ENCODE measurements around the gene HOXD9. TPM values are rescaled to one million over a fixed set of nuclear protein-coding genes. Genes with fewer than 3 reads are reported as not detected.

HOXD9 gene
- total and polyA plus RNA-seq, 2 donors (not counting 3 experiments of a cell fraction or from before 2014, with no cell fraction given), result 1.9 to 3.5 TPM

DNA sequence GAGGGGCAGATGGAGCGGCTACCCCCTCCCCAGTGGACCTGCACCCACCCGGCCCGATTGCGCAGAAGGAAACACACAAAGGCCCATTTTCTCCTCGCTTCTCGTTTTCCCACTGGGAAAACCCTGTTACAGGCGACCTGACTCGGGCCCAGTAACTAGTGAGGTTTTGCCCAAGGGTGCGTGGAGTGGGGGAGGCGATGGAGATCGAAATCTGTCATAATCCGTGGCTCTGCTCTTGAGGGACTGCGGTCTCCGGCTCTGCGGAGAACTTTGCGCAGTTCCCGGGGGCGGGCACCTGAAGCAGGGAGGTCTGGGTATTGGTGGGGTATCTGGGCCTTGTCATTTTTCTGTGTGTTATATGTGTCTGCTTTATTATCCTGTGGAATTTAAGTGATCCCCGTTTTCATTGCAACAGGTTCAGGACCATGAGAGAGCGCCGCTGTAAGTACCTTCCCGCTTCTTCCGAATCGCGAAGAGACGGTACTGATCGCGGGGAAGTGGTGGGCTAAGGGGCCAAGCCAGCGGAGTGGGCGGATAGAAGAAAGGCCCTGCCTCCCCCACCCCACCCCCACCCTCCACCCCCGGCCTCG lies 24.8 kb downstream of the HOXD9 start:
- no peaks in the 10 kb centered on the region for H4K20me1 ChIP-seq (replicated peaks; ENCODE audit: control insufficient read depth, extremely low read depth, insufficient read depth, low read length)
- CTCF ChIA-PET, result interaction anchor here (0.6 to 9.3 kb wide), 4 partner anchors 306 to 504 kb away, joined by 3 to 338 read pairs (median 7); no protein-coding TSS in a partner anchor
- POLR2A ChIA-PET, result no interaction called here
- no peaks in the 10 kb centered on the region for H3K27me3 ChIP-seq (ENCODE audit: control insufficient read depth in 2 of 2, insufficient read depth in 2 of 2, low read length in 2 of 2)
- TF ChIP-seq POLR2A (IDR thresholded peaks at IDR 0.05; ENCODE audit: low read depth, low read length) (no peak), GATA2 (IDR thresholded peaks at IDR 0.05; ENCODE audit: insufficient read depth, insufficient read length, low read depth, low read length) (no peak), POLR2AphosphoS5 (IDR thresholded peaks at IDR 0.05; ENCODE audit: insufficient read depth, low read depth, low read length) (no peak), JUN (IDR thresholded peaks at IDR 0.05; ENCODE audit: borderline replicate concordance, insufficient read depth, insufficient read length, low read depth) (no peak), FOS (IDR thresholded peaks at IDR 0.05; ENCODE audit: borderline replicate concordance, insufficient read depth, low read length) (no peak), MYC (IDR thresholded peaks at IDR 0.05; ENCODE audit: low read depth, low read length) (no peak), EZH2 (IDR thresholded peaks at IDR 0.05; ENCODE audit: borderline replicate concordance, low read depth, low read length, severe bottlenecking) (no peak)
- TF ChIP-seq, protein P1, sequence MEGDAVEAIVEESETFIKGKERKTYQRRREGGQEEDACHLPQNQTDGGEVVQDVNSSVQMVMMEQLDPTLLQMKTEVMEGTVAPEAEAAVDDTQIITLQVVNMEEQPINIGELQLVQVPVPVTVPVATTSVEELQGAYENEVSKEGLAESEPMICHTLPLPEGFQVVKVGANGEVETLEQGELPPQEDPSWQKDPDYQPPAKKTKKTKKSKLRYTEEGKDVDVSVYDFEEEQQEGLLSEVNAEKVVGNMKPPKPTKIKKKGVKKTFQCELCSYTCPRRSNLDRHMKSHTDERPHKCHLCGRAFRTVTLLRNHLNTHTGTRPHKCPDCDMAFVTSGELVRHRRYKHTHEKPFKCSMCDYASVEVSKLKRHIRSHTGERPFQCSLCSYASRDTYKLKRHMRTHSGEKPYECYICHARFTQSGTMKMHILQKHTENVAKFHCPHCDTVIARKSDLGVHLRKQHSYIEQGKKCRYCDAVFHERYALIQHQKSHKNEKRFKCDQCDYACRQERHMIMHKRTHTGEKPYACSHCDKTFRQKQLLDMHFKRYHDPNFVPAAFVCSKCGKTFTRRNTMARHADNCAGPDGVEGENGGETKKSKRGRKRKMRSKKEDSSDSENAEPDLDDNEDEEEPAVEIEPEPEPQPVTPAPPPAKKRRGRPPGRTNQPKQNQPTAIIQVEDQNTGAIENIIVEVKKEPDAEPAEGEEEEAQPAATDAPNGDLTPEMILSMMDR (IDR thresholded peaks at IDR 0.05; ENCODE audit: extremely low read depth in 1 of 2, insufficient read depth in 1 of 2, low read depth in 1 of 2, low read length in 2 of 2), result no peak
- TF ChIP-seq, protein P2, sequence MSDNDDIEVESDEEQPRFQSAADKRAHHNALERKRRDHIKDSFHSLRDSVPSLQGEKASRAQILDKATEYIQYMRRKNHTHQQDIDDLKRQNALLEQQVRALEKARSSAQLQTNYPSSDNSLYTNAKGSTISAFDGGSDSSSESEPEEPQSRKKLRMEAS (IDR thresholded peaks at IDR 0.05; ENCODE audit: insufficient read depth, insufficient read length), result no peak
- dilution Hi-C loops (cut with MboI; ENCODE audit: extremely low pct_ligation_motif_present, low sequenced_read_pairs) (loop anchor here (25.0 kb wide), 1 partner anchor 490 kb away; no protein-coding TSS in a partner anchor), intact Hi-C loops (cut with micrococcal nuclease) (no loop called here)
- H3K4me3 ChIP-seq (replicated peaks in 1 of 3; ENCODE audit: insufficient read depth in 1 of 3, low read depth in 1 of 3, low read length in 3 of 3), result no peak overlapping the region
- FAIRE-seq, result no peak
- H3K9me3 ChIP-seq (replicated peaks; ENCODE audit: control insufficient read depth, insufficient read depth, low read length), result no peaks in the 10 kb centered on the region
- H3K9me1 ChIP-seq (replicated peaks; ENCODE audit: control insufficient read depth, extremely low read depth, insufficient read depth, low read length), result no peaks in the 10 kb centered on the region
- no peaks in the 10 kb centered on the region for H3K4me1 ChIP-seq (ENCODE audit: control insufficient read depth, extremely low read depth, insufficient read depth, low read length)
- no peak overlapping the region for H3K27ac ChIP-seq (ENCODE audit: insufficient read depth, low read depth, low read length)
- H3K4me2 ChIP-seq (ENCODE audit: insufficient read depth, low read length), result no peak overlapping the region
- no peak overlapping the region for H2AFZ ChIP-seq (ENCODE audit: low read depth, low read length)
- BruUV-seq (replicated peaks), result no TSS peak
- H3K79me2 ChIP-seq (ENCODE audit: control insufficient read depth, insufficient read depth, low read length), result peaks cover 56% of the 10 kb centered on the region
- no peak overlapping the region for H3K9ac ChIP-seq (replicated peaks; ENCODE audit: extremely low read depth, insufficient read depth, low read length)
- no peak for DNase-seq (ENCODE audit: low read depth, low spot score)
- H3K36me3 ChIP-seq (ENCODE audit: control insufficient read depth in 2 of 2, extremely low read depth in 1 of 2, insufficient read depth in 2 of 2, low read length in 2 of 2), result peaks cover 2 to 10% of the 10 kb centered on the region in 2 experiments

All from endothelial cell of umbilical vein (primary cell).